GM21381 (cell line): ENCODE results near the gene ATP2B2.
"Not testable (repeated sequence)": the region's sequence is repeated elsewhere in the genome, so short reads cannot be mapped to it uniquely, and the experiment has no call there.

Source experiments
- ATAC-seq: cut with Tn5 transposase; IDR thresholded peaks from one replicate; pipeline ENCODE4 v1.9.1; 2021; ENCODE audit warnings: mild to moderate bottlenecking, moderate library complexity; ENCODE audit not compliant: unreplicated experiment

The ATP2B2 gene

GRCh38 chr3:10505050-10505790 is at the start of gene ATP2B2:
TSS of gene ATP2B2 (minus strand) at chr3:10505586. CDS start at chr3:10449543, 56,043 bp downstream.
- ATAC-seq = no peak

- ATAC-seq = no peak
Observed at GRCh38 chr3:10554746-10555145, 49.4 kb upstream of the ATP2B2 start.

GRCh38 chr3:10554236-10554611 is 48.8 kb upstream of the ATP2B2 start:
- no peak for ATAC-seq

- ATAC-seq = no peak
Observed at GRCh38 chr3:10553591-10554235, 48.3 kb upstream of the ATP2B2 start.

GRCh38 chr3:10552631-10552943 is 47.2 kb upstream of the ATP2B2 start:
- no peak for ATAC-seq

- ATAC-seq = no peak
Observed at GRCh38 chr3:10551821-10552630, 46.6 kb upstream of the ATP2B2 start.

GRCh38 chr3:10551139-10551538 is 45.8 kb upstream of the ATP2B2 start:
- no peak for ATAC-seq

GRCh38 chr3:10550705-10551104 is 45.3 kb upstream of the ATP2B2 start:
- ATAC-seq = no peak

GRCh38 chr3:10549617-10550230 is 44.3 kb upstream of the ATP2B2 start:
- ATAC-seq = no peak

GRCh38 chr3:10548992-10549391 is 43.6 kb upstream of the ATP2B2 start:
- no peak for ATAC-seq

- no peak for ATAC-seq
Observed at GRCh38 chr3:10547841-10548783, 42.7 kb upstream of the ATP2B2 start.

GRCh38 chr3:10547413-10547812 is 42.0 kb upstream of the ATP2B2 start:
- ATAC-seq = no peak

- no peak for ATAC-seq
Observed at GRCh38 chr3:10546820-10547263, 41.5 kb upstream of the ATP2B2 start.

GRCh38 chr3:10546181-10546624 is 40.8 kb upstream of the ATP2B2 start:
- ATAC-seq = no peak

- no peak for ATAC-seq
Observed at GRCh38 chr3:10542518-10542917, 37.1 kb upstream of the ATP2B2 start.

- not testable (repeated sequence) for ATAC-seq
Observed at GRCh38 chr3:10540347-10540746, 35.0 kb upstream of the ATP2B2 start.

- ATAC-seq = no peak
Observed at GRCh38 chr3:10534066-10534465, 28.7 kb upstream of the ATP2B2 start.

GRCh38 chr3:10533737-10534023 is 28.3 kb upstream of the ATP2B2 start:
- no peak for ATAC-seq

- ATAC-seq = no peak
Observed at GRCh38 chr3:10532939-10533736, 27.8 kb upstream of the ATP2B2 start.

- ATAC-seq = no peak
Observed at GRCh38 chr3:10531031-10531430, 25.6 kb upstream of the ATP2B2 start.
